Measurements from ENCODE around the gene CAMK1D.
"Not testable (repeated sequence)": the region's sequence is repeated elsewhere in the genome, so short reads cannot be mapped to it uniquely, and the experiment has no call there.

Gene CAMK1D

DNA sequence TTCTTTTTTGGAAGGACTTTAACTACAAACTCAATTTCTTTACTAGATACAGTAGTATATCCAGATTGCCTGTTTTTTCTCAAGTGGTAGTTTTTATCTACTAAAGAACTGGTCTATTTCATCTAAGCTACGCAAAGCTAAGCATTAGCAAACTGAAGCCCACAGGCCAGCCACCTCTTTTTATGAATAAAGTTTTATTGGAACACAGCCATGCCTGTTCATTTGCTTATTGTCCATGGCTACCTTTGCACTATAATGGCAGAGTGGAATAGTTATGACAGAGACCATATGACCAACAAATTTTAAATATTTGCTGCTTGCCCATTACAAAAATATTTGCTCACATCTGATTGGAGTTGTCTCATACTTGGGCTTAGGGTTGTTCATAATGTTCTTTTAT is 168.7 kb downstream of the CAMK1D start:
- no peak for DNase-seq (ENCODE audit: low read depth)

DNA sequence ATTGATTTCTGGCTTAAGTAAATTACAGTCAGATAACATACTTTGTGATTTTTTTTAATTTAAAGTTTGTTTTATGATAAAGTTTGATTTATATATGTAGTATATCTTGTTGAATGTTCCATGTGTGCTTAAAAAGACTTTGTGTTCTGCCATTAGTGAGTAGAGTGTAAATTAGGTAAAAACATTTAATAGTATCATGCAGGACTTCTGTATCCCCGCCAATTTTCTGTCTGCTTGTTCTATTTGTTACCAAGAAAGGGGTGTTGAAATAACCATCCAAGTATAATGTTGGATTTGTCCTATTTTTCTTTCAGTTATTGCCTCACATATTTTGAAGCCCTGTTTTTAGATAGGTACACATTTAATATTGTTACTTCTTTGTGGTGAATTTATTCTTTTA is 172.1 kb downstream of the CAMK1D start:
- no peak for DNase-seq (ENCODE audit: low read depth)

DNA sequence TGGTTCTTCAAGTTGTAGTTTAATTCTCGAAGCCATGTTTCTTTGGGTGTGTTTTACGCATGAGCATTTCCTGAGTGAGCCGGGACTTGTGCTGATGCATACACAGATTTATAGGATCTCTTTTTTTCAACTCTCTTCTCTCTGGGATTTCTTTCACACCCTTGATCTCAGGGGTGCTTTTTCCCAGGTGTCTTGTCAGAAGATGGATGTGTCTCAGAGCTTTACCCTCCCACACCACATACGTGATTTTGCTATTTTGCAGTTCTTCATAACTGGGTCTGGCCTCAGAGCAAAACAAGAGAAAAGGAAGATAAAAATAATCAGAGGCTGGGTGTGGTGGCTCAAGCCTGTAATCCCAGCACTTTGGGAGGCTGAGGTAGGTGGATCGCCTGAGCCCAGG is 177.0 kb downstream of the CAMK1D start:
- DNase-seq (ENCODE audit: low read depth): no peak

DNA sequence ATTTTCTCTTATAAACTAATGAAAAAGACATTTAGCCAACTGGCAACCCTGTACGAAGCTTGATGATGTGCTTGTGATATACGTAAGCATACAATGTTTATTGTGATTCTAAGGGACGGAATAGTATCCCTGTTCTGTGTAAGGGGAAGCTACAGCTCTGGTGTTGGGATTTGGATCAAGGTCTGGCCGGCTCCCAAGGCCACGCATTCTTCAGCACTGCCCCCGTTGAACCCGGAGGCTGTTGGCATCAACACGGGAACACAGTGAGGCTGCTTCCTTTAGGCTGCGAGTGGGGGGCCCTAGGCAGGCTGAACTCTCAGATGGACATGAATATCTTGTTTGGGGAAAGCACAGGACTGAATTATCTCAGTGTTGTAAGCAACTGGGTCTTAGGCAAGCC is 180.6 kb downstream of the CAMK1D start:
- DNase-seq (ENCODE audit: low read depth): no peak

DNA sequence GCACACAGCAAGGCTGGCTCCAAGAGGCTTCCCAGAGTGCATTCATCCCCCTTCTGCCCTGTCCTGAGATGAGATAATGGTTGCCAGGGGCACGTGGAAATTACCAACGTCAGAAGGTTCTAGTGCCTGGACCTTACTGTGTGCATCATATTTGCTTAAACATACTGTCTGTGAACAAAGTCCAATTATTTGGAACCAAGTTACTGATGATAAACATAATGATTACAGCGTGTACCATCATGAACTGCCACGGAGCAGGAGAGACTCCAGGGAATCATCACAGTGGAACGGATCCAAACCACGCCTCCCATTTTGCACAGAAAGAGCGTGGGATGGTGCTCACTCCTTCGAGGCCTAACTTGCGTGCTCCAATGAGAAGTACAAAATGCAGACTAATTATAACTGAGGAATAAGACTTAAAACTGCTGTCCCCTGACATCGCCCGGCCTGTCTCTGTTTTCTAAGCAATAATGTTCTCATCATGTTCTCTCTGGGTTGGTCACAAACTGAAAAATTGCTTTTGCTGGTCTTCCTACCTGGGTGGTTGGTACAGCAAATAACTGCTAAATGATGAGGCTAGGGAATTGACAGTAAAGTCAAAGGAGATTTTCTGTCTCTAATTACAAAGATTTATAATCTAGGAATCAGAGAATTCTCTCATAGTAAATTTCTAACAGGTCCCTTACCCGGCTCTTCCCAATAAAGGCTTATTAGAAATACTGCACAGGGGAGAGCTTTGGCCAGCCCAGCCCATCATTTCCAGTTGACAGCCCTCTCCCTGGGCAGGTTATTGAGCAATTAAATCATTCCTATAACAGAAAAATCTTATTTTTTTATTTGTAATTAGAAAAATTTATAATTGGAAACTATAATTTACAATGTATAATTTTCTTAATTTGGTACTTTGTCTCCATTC is 182.2 kb downstream of the CAMK1D start:
- no peak for DNase-seq (ENCODE audit: low read depth)

DNA sequence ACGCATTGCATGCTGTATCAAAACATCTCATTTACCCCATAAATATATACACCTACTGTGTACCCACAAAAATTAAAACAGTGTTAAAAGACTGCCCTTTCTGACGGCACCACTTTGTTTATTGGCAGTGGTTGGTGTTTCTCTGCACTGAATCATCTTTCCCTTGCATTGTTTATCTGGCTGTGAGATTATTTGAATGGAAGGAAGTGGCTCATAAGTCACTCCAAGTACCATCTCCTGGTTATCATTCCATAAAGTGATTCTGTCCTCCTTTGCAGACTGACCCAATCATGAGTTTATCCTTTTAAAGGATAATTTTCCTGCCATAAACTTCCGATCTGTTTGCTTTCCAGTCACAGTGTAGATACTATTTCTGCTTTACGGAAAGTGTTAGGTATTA is 183.8 kb downstream of the CAMK1D start:
- DNase-seq (ENCODE audit: low read depth): no peak

DNA sequence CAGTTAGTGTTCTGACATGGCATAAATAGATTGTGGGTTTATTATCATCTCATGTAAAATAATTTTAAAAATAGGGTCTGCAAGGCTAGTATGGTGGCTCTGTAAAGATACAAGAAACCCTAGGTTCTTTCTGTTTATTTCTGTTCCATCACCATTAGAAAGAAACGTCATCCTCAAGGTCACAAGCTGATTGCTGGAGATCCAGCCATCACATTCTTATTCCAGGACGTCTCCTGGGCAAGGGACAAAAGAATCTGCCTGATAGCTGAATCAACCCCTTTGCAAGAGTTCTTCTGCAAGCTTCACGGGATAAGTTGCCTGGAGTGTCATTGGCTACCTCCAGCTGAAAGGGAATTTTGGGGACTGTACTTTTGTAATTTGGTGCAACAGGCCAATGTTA is 184.4 kb downstream of the CAMK1D start:
- DNase-seq (ENCODE audit: low read depth): no peak

DNA sequence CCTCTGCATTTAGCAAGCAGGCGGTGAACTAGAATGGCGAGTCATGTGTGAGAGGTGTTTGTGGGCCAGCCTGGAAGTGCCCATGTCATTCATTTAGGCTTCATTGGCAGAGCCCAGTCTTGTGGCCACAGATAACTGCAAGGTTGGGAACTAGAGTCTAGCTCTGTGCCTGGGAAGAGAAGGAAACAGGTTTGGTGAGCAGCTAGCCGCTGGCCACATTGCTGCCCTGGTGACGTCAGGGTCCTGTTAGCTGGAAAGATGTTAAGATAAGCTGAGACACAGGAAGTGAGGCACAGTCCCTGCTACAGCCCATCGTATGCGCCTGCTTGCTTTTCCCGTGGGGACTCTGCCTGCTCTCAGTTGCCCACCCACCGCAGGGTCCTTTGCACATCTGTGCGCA is 185.5 kb downstream of the CAMK1D start:
- peak; percentile 7 for DNase-seq (ENCODE audit: low read depth)

DNA sequence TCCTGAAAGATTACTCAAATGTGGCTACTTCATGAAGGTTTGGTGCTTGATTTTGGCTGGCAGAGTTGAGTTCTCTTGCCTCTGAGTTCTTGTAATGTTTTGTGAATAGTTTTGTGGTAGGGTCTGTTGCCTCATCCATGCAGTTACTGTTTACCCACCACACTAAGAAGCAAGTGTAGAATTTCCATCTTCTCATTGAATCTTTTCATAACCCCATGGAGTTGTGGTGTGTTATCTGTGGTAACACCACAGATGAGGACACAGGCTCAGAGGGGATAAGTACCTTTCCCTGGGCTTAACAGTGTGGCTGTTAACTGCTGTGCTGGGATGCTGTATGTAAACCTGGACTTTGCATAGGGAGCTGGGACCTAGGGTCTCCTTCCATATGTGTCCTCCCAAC is 186.3 kb downstream of the CAMK1D start:
- no peak for DNase-seq (ENCODE audit: low read depth)

DNA sequence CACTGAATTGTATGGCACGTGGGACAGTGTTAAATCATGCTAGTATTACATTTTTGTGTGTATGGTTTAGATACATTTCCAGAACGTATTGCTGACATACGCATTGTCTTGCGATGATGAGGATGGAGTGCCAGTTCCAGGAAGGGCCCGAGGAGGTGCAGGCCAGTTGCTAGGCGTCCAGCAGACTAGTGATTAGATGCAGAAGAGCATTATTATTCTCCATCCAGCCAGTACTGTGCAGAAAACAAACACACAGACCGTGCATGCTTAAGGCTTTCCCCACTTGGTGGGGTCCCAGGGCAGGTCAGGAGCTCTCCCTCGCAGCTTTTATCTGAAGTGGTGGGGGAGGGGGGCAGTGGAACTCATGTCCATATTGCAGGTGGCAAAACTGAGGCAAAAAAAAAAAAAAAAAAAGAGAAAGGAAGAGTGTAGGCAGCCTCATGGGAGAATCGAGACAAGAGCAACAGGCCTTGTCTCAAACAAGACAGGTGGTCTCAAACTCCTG is 189.2 kb downstream of the CAMK1D start:
- no peak for DNase-seq (ENCODE audit: low read depth)

DNA sequence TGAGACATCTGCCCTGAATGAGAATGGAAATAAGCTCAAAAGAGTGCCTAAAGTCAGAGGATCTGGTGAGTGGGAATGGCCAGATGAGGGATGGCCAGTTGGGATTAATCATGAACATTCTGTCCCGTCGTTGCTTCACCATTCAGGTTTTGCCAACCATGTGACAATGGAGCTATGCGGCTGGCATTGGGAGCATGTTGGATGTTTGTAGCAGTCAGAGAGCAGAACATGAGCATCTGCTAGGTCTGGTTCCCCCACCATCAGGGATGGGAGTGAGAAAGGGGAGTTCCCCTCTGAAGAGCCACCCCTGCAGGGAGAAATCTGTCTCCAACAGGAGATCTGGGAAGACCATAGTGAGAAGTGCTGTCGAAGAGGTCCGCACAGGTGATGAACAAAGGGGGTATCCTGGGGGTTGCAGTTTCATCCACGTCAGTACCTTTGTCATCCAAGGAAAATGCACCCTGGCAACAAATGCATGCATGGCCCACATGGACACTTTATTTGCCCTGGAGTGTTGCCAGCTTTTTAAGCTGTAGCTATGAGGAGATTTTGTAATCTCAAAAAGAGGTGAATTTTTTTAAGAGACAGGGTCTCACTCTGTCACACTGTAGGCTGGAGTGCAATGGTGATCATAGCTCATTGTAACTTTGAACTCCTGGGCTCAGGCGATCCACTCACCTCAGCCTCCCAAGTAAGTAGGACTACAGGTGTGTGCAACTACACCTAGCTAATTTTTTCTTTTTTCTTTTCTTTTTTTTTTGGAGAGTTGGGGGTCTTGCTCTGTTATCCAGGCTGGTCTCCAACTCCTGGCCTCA is 190.2 kb downstream of the CAMK1D start:
- DNase-seq (ENCODE audit: low read depth): no peak

DNA sequence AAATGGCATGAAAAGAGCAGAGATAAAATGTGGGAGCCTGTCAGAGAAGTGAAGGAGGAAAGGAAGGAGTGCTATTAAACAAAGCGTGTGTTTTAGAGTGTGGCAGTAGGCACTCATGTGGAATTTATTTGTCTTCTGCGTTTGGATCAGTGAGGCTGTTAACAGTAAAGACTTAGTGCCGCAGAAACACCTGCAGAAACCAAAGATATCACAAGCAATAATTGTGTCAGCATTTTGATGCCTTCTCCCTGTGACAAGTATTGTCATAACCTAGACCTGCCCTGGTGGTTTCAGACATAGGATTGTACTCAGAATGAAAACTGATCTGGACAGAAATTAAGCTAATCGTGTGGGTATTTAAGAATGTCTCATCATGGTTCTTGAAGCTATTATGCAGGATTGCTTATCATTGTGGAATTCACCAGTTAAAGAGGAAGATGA is 191.0 kb downstream of the CAMK1D start:
- DNase-seq (ENCODE audit: low read depth): no peak

DNA sequence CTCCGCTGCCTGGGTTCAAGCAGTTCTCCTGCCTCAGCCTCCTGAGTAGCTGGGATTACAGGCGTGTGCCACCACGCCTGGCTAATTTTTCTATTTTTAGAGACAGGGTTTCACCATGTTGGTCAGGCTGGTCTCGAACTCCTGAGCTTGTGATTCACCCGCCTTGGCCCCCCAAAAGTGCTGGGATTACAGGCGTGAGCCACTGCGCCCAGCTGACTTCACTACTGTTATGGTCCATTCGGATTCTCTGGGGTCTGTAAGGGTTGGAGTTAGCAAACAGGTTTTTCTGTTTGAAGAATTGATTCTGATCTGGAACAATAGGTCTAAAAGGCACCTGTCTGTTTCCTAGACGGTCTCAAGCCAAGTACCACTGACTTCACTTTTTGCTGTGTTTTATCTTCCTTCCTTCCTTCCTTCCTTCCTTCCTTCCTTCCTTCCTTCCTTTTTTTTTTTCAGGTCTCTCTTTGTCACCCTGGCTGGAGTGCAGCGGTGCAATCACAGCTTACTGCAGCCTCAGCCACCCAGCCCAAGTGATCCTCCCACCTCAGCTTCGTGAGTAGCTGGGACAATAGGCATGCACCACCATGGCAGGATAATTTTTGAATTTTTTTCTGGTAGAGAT is 192.2 kb downstream of the CAMK1D start:
- DNase-seq (ENCODE audit: low read depth): no peak

DNA sequence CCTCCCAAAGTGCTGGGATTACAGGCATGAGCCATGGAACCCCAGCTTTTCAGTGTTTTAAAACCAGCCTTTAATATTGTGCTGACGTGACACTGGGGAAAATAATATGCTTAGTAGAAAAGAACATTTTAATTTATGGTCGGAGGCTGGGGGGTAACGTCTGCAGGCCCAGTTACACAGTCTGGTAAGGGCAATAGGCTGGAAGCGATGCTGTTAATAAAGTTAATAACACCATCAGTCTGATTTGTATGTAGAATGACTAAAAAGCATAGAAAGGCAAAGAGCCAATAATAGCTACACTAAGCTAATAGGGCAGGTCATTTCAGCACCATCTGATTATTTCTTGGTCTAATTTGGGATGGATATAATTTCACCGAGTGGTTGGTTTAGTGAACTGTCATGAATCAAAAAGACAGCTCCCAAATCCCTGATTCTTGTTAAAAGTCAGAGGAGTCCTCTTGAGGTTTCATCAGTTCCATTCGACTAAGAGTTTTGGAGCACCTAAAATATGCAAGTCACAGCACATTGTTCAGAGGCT is 192.9 kb downstream of the CAMK1D start:
- no peak for DNase-seq (ENCODE audit: low read depth)

DNA sequence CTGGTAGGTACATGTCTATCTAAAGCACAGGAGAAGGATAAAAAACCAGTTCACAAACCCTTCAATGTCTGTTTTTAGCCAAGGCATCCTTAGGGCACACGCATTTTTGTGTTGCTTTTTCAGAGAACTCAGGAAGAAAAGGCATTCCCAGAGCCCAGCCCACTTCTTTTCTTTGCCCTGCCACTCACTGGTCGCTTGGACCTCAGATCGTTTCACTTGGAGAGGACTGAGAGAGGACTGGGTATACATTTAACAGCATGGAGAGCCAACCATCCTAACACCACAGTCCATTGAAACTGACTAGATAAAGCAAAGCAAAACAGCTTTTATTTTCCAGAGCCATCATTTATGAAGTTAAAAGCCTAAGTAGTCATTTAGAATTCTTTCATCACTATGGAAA is 194.2 kb downstream of the CAMK1D start:
- DNase-seq (ENCODE audit: low read depth): no peak

DNA sequence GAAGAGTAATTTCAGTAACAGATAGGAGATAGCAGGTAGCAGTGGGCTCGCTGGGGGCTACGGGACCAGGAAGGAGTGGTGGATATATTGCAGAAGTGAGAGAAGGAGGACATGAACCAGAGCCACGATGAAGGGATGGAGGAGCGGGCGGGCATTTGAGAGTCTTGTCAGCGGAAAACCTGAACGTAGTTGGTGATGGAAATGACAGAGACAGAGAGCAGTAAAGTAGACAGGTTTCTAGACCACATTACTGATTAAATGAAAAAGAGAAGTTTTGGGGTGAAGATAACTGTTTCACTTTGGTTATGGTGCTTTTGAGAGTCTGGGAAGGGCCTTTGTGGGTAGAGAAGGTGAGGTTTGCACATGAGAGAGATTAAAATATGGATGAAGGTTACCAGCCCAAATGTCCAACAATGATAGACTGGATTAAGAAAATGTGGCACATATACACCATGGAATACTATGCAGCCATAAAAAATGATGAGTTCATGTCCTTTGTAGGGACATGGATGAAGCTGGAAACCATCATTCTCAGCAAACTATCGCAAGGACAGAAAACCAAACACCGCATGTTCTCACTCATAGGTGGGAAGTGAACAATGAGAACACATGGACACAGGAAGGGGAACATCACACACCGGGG is 196.9 kb downstream of the CAMK1D start:
- not testable (repeated sequence) for DNase-seq (ENCODE audit: low read depth)

DNA sequence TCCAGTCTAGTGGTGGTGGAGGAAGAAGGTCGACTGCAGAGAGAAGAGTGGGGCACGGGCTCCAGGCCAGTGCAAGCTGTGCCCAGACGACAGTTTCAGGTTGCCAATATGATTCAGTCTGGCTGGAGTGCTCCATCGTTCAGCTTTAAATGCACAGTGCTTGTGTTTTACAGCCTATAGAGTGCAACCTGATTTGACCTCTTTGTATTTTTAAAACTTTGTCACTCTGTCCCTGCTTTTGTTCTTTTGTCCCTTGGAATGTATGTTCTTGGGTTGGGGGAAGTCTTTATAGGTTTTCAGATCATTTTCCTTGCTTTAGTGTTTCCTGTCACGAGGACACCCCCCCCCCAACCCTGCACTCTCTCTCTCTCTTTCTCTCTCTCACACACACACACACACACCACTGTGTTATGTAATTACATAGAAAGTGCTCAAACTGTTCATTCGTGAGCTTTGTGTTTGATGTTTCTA is 198.0 kb downstream of the CAMK1D start:
- no peak for DNase-seq (ENCODE audit: low read depth)

DNA sequence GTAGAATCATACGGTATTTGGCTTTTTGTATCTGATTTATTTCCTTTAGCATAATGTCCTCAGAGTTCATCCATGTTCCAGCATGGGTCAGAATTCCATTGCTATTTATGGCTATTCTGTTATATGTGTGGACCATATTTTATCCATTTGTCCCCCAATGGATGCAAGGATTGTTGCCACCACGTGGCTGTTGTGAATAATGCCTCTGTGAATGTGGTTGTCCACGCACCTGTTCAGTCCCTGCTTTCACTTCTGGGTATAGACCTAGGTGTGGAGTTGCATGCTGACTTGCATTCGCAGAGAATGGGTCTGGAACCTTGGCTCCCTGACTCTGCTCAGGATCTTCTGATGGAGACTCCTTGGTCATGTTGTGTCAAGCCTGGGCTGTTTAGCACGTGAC is 199.9 kb downstream of the CAMK1D start:
- DNase-seq (ENCODE audit: low read depth): no peak

DNA sequence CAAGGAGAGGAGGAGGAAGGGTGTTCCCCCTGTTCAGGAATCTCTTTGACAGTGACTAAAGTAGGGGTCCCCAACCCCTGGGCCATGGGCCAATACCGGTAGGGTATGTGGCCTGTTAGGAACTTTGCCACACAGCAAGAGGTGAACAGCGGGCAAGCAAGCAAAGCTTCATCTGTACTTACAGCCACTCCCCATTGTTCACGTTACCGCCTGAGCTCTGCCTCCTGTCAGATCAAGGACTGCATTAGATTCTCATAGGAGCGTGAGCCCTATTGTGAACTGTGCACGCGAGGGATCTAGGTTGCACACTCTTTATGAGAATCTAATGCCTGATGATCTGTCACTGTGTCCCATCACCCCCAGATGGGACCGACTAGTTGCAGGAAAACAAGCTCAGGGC is 201.6 kb downstream of the CAMK1D start:
- no peak for DNase-seq (ENCODE audit: low read depth)

DNA sequence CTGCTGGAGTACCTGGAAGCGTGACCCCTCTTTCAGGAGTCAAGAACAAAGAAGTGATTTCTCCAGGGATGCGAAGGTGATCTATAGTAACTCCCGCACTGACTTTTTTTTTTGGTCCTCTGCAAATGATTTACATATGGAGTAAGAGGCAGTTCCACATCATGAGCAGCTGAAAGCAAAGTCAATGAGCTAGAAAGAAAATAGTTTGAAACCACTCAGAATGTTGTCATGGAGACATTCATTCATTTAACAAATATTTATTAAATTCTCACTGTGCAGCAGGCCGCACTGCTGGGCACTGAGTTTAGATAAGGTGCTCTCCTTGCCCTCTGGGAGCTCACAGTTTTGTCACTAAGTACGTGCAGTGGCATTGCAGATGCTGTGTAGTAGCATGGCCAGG is 206.7 kb downstream of the CAMK1D start:
- no peak for DNase-seq (ENCODE audit: low read depth)

DNA sequence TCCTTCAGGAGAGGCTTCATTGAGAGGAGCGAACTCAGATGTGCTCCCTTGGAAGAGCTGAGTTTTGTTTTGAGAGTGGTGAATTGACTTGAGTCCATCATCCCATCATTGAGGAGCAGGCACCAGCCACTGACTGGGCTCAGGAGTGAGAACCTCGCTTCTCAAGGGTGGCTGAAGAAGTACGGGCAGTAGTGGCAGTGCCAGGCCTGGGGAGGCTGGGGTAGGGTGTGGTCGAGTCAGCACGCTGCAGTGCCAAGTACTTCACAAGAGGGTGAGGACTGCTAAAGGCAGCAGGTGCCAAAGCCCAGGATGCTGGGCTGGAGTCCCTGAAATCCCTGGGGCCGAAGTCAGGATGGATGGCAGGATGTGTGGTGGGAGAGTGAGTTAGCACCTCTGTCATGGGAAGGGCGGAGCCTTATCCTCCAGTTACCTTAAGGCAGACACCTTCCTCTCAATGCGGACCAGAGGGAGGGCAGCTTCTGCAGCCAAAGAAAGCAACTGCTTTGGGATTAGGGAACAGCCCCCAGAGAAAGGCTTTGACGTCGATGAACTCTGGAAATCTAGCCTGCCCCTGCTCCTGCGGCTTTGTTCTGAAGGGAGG is 210.3 kb downstream of the CAMK1D start:
- DNase-seq (ENCODE audit: low read depth): no peak
